DOHH2 (cell line): ENCODE data around the gene SPCS1.

Source experiments
- H3F3A ChIP-seq: fragments of 200-600 bp; sonication (generic), shearing (Covaris generic); 2 replicates; pipeline ENCODE4 v1.6.0; 2016; ENCODE audit warnings: antibody characterized with exemption, mild to moderate bottlenecking; ENCODE audit not compliant: control insufficient read depth, insufficient read depth
- H3K27ac ChIP-seq: fragments of 200-600 bp; sonication (generic); 2 replicates; pipeline ENCODE4 v1.5.1; 2014; ENCODE audit warnings: low read depth, mild to moderate bottlenecking, low read length, moderate library complexity
- H3K27me3 ChIP-seq: fragments of 200-600 bp; sonication (generic); 2 replicates; pipeline ENCODE4 v1.6.1; 2014; ENCODE audit warnings: mild to moderate bottlenecking, low read length, mixed read lengths; ENCODE audit not compliant: control insufficient read depth
- H3K36me3 ChIP-seq: fragments of 200-600 bp; sonication (generic); 2 replicates; pipeline ENCODE4 v1.6.1; 2014; ENCODE audit warnings: mild to moderate bottlenecking, low read length, moderate library complexity, mixed read lengths; ENCODE audit not compliant: control insufficient read depth
- H3K4me1 ChIP-seq: fragments of 200-600 bp; sonication (generic); 2 replicates; pipeline ENCODE4 v1.6.1; 2014; ENCODE audit warnings: mild to moderate bottlenecking, low read length, mixed read lengths; ENCODE audit not compliant: control insufficient read depth
- H3K4me2 ChIP-seq: fragments of 200-600 bp; sonication (generic); 2 replicates; pipeline ENCODE4 v1.6.0; 2014; ENCODE audit warnings: mild to moderate bottlenecking, low read length, moderate library complexity
- H3K4me3 ChIP-seq: fragments of 200-600 bp; sonication (generic); 2 replicates; pipeline ENCODE4 v1.5.1; 2014; ENCODE audit warnings: mild to moderate bottlenecking, low read length, mixed read lengths
- H3K79me2 ChIP-seq: fragments of 200-600 bp; sonication (generic); 2 replicates; pipeline ENCODE4 v1.6.1; 2014; ENCODE audit warnings: mild to moderate bottlenecking, low read length, mixed read lengths; ENCODE audit not compliant: control insufficient read depth
- H3K9me2 ChIP-seq: fragments of 200-600 bp; sonication (generic); replicated peaks from 2 replicates; pipeline ENCODE4 v1.6.1; 2014; ENCODE audit warnings: mild to moderate bottlenecking, low read length, mixed read lengths; ENCODE audit not compliant: control insufficient read depth
- H3K9me3 ChIP-seq: fragments of 200-600 bp; sonication (generic); 2 replicates; pipeline ENCODE4 v1.6.1; 2014; ENCODE audit warnings: antibody characterized with exemption, low read length, mixed read lengths; ENCODE audit not compliant: control insufficient read depth, insufficient read depth
- H4K20me1 ChIP-seq: fragments of 200-600 bp; sonication (generic); 2 replicates; pipeline ENCODE4 v1.6.0; 2014; ENCODE audit warnings: low read depth, mild to moderate bottlenecking, antibody characterized with exemption, low read length, moderate library complexity; ENCODE audit not compliant: control insufficient read depth, insufficient read depth
- CTCF ChIP-seq: fragments of 200-600 bp; sonication (generic); IDR thresholded peaks from one replicate; pipeline ENCODE4 v1.5.1; 2014; ENCODE audit warnings: antibody characterized with exemption, mild to moderate bottlenecking, low read depth, low read length; ENCODE audit not compliant: poor library complexity, severe bottlenecking
- EZH2phosphoT487 ChIP-seq: fragments of 200-600 bp; sonication (generic); IDR thresholded peaks from 2 replicates; pipeline ENCODE4 v1.6.1; 2017; ENCODE audit warnings: borderline replicate concordance, mild to moderate bottlenecking, antibody characterized with exemption, low read length, moderate library complexity, mixed read lengths

Gene SPCS1

GRCh38 chr3:52681596-52681995 is 24.3 kb upstream of the SPCS1 start:
- Histone ChIP-seq H3K9me3 (no peaks in the 10 kb centered on the region), H3K27ac (no peak overlapping the region), H3F3A (peaks cover 4% of the 10 kb centered on the region), H3K27me3 (no peaks in the 10 kb centered on the region), H3K36me3 (peaks cover 80% of the 10 kb centered on the region), H3K79me2 (peaks cover 69% of the 10 kb centered on the region), H3K9me2 (no peaks in the 10 kb centered on the region), H3K4me2 (no peak overlapping the region), H3K4me3 (no peak overlapping the region), H3K4me1 (peaks cover 18% of the 10 kb centered on the region), H4K20me1 (peaks cover 6% of the 10 kb centered on the region)
- TF ChIP-seq EZH2phosphoT487 (no peak), CTCF (no peak)

- no peak overlapping the region for H3K4me2 ChIP-seq
- peaks cover 80% of the 10 kb centered on the region for H3K36me3 ChIP-seq
- no peak overlapping the region for H3K27ac ChIP-seq
- peaks cover 8% of the 10 kb centered on the region for H3F3A ChIP-seq
- H3K4me3 ChIP-seq, result no peak overlapping the region
- H3K4me1 ChIP-seq, result peaks cover 22% of the 10 kb centered on the region
- no peaks in the 10 kb centered on the region for H3K9me2 ChIP-seq
- no peaks in the 10 kb centered on the region for H3K27me3 ChIP-seq
- H3K79me2 ChIP-seq, result peaks cover 74% of the 10 kb centered on the region
- no peaks in the 10 kb centered on the region for H3K9me3 ChIP-seq
- H4K20me1 ChIP-seq, result peaks cover 10% of the 10 kb centered on the region
- TF ChIP-seq CTCF, result no peak
- no peak for TF ChIP-seq EZH2phosphoT487
Measured at GRCh38 chr3:52682016-52682415, 23.9 kb upstream of the SPCS1 start.

- H3F3A ChIP-seq, result peaks cover 23% of the 10 kb centered on the region
- H3K9me2 ChIP-seq, result no peaks in the 10 kb centered on the region
- peaks cover 82% of the 10 kb centered on the region for H3K36me3 ChIP-seq
- peaks cover 38% of the 10 kb centered on the region for H3K4me1 ChIP-seq
- H3K4me3 ChIP-seq, result peak overlapping the region; percentile 98; the same call in 1 of the 2 replicates
- peaks cover 89% of the 10 kb centered on the region for H3K79me2 ChIP-seq
- no peak for TF ChIP-seq CTCF
- TF ChIP-seq EZH2phosphoT487, result no peak
- no peaks in the 10 kb centered on the region for H3K27me3 ChIP-seq
- H3K9me3 ChIP-seq, result no peaks in the 10 kb centered on the region
- H4K20me1 ChIP-seq, result peaks cover 25% of the 10 kb centered on the region
- no peak overlapping the region for H3K27ac ChIP-seq
- peak overlapping the region; percentile 89 for H3K4me2 ChIP-seq
Measured at GRCh38 chr3:52683611-52684010, 22.3 kb upstream of the SPCS1 start.
